Astrocyte (in vitro differentiated cells and primary cell): ENCODE data around the gene BMF. TPM values are rescaled to one million over a fixed set of nuclear protein-coding genes. Genes with fewer than 3 reads are reported as not detected.

Source experiments
- DNase-seq: peaks from one replicate; pipeline ENCODE4 v3.0.0-alpha.2; 2010; ENCODE audit warnings: low read depth
- FAIRE-seq: peaks from 2 replicates; lab custom pipeline; 2011; peaks lifted over from hg19 to GRCh38; lab: Jason Lieb, UNC
- H2AFZ ChIP-seq: 2 replicates; pipeline ENCODE4 v1.6.0; 2012; ENCODE audit warnings: low read depth, low read length, inconsistent platforms
- H3K27ac ChIP-seq: 2 replicates; pipeline ENCODE4 v1.5.1; 2011; ENCODE audit warnings: low read depth, low read length, inconsistent platforms
- H3K27me3 ChIP-seq: 2 replicates; pipeline ENCODE4 v1.6.0; 2011; ENCODE audit warnings: low read length, inconsistent platforms; ENCODE audit not compliant: insufficient read depth
- H3K36me3 ChIP-seq: 2 replicates; pipeline ENCODE4 v1.5.1; 2011; ENCODE audit warnings: low read length, inconsistent platforms; ENCODE audit not compliant: insufficient read depth
- H3K4me1 ChIP-seq: 2 replicates; pipeline ENCODE4 v1.5.1; 2011; ENCODE audit warnings: low read length, inconsistent platforms; ENCODE audit not compliant: insufficient read depth
- H3K4me2 ChIP-seq: 2 replicates; pipeline ENCODE4 v1.6.0; 2012; ENCODE audit warnings: low read length, inconsistent platforms
- H3K4me3 ChIP-seq: 2 replicates; pipeline ENCODE4 v1.5.1; 2011; ENCODE audit warnings: low read depth, mild to moderate bottlenecking, low read length, inconsistent platforms; ENCODE audit not compliant: insufficient read depth
- H3K79me2 ChIP-seq: 2 replicates; pipeline ENCODE4 v1.6.0; 2012; ENCODE audit warnings: mild to moderate bottlenecking, low read length, inconsistent platforms; ENCODE audit not compliant: insufficient read depth
- H3K9ac ChIP-seq: 2 replicates; pipeline ENCODE4 v1.6.0; 2012; ENCODE audit warnings: mild to moderate bottlenecking, low read length, inconsistent platforms
- H3K9me3 ChIP-seq: 2 replicates; pipeline ENCODE4 v1.5.1; 2012; ENCODE audit warnings: low read depth, mild to moderate bottlenecking, low read length, inconsistent platforms; ENCODE audit not compliant: insufficient read depth
- H4K20me1 ChIP-seq: 2 replicates; pipeline ENCODE4 v1.6.0; 2012; ENCODE audit warnings: low read length, inconsistent platforms; ENCODE audit not compliant: insufficient read depth
- H3K27ac Mint-ChIP-seq: one replicate; pipeline ENCODE4 v1.8.0; 2021; ENCODE audit warnings: mild to moderate bottlenecking, mixed read lengths; ENCODE audit not compliant: unreplicated experiment
- H3K27me3 Mint-ChIP-seq: one replicate; pipeline ENCODE4 v1.8.0; 2021; ENCODE audit warnings: low read depth, mixed read lengths; ENCODE audit not compliant: unreplicated experiment
- H3K36me3 Mint-ChIP-seq: one replicate; pipeline ENCODE4 v1.8.0; 2021; ENCODE audit warnings: low read depth, mixed read lengths; ENCODE audit not compliant: unreplicated experiment
- H3K4me1 Mint-ChIP-seq: one replicate; pipeline ENCODE4 v1.8.0; 2021; ENCODE audit warnings: low read depth, mixed read lengths; ENCODE audit not compliant: unreplicated experiment
- H3K4me3 Mint-ChIP-seq: one replicate; pipeline ENCODE4 v1.8.0; 2021; ENCODE audit warnings: mild to moderate bottlenecking, moderate library complexity, mixed read lengths; ENCODE audit not compliant: unreplicated experiment
- H3K9me3 Mint-ChIP-seq: one replicate; pipeline ENCODE4 v1.8.0; 2021; ENCODE audit warnings: mild to moderate bottlenecking, mixed read lengths; ENCODE audit not compliant: unreplicated experiment
- EZH2 ChIP-seq: IDR thresholded peaks from 2 replicates; pipeline ENCODE4 v1.6.1; 2012; ENCODE audit warnings: mild to moderate bottlenecking, low read length, inconsistent platforms; ENCODE audit not compliant: insufficient read depth
- total RNA-seq: library from RNA; stranded (reverse); gene quantifications from 2 replicates; pipeline ENCODE4 v1.2.1, GENCODE V29; 2021
- TF ChIP-seq, protein P1 (sequence below): IDR thresholded peaks from 2 replicates; pipeline ENCODE4 v1.5.1; 2011; ENCODE audit warnings: low read depth, mild to moderate bottlenecking, inconsistent platforms, low read length, moderate library complexity; ENCODE audit not compliant: insufficient read depth

BMF gene
- total RNA-seq, 1 donor from 2014 or later: 31.8 TPM

DNA sequence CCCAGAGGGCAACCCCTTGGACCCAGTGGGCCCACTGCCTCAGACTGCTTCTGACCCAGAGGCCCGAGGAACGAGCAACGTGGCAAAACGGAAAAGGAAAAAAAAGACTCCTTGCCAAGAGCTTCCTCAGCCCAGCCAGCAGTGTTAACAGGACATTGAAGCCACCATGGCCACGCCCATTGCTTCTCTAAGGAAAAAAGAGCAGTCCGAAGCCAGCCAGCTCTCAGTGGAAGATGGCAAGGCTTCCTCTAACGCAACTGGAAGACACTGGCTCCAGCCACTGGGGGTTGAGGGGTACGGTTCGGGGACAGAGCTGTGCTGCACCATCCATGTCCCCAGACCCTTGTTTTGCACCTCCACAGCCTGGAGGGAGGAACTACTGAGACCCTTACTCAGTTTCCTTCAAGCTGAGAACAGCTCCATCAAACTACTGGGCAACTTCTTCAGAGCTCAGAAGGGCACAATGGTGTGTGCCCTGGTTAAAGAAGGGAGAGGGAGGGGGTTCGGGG is 10.7 kb downstream of the BMF start:
- peaks cover 1% of the 10 kb centered on the region for H3K9me3 Mint-ChIP-seq
- Histone ChIP-seq H3K4me3 (no peak overlapping the region), H3K9me3 (no peaks in the 10 kb centered on the region), H3K27ac (peak overlapping the region; percentile 96), H3K4me1 (peaks cover 56% of the 10 kb centered on the region), H3K27me3 (no peaks in the 10 kb centered on the region), H4K20me1 (no peaks in the 10 kb centered on the region), H3K79me2 (no peaks in the 10 kb centered on the region), H3K36me3 (no peaks in the 10 kb centered on the region), H3K4me2 (peak overlapping the region; percentile 75), H2AFZ (peak overlapping the region; percentile 3), H3K9ac (peak overlapping the region; percentile 84)
- peaks cover 16% of the 10 kb centered on the region for H3K36me3 Mint-ChIP-seq
- no peak overlapping the region for H3K4me3 Mint-ChIP-seq
- H3K4me1 Mint-ChIP-seq: peaks cover 75% of the 10 kb centered on the region
- peak overlapping the region; percentile 98 for H3K27ac Mint-ChIP-seq
- FAIRE-seq: no peak
- no peaks in the 10 kb centered on the region for H3K27me3 Mint-ChIP-seq
- TF ChIP-seq EZH2: no peak
- TF ChIP-seq, protein P1, sequence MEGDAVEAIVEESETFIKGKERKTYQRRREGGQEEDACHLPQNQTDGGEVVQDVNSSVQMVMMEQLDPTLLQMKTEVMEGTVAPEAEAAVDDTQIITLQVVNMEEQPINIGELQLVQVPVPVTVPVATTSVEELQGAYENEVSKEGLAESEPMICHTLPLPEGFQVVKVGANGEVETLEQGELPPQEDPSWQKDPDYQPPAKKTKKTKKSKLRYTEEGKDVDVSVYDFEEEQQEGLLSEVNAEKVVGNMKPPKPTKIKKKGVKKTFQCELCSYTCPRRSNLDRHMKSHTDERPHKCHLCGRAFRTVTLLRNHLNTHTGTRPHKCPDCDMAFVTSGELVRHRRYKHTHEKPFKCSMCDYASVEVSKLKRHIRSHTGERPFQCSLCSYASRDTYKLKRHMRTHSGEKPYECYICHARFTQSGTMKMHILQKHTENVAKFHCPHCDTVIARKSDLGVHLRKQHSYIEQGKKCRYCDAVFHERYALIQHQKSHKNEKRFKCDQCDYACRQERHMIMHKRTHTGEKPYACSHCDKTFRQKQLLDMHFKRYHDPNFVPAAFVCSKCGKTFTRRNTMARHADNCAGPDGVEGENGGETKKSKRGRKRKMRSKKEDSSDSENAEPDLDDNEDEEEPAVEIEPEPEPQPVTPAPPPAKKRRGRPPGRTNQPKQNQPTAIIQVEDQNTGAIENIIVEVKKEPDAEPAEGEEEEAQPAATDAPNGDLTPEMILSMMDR: no peak
- no peak for DNase-seq

DNA sequence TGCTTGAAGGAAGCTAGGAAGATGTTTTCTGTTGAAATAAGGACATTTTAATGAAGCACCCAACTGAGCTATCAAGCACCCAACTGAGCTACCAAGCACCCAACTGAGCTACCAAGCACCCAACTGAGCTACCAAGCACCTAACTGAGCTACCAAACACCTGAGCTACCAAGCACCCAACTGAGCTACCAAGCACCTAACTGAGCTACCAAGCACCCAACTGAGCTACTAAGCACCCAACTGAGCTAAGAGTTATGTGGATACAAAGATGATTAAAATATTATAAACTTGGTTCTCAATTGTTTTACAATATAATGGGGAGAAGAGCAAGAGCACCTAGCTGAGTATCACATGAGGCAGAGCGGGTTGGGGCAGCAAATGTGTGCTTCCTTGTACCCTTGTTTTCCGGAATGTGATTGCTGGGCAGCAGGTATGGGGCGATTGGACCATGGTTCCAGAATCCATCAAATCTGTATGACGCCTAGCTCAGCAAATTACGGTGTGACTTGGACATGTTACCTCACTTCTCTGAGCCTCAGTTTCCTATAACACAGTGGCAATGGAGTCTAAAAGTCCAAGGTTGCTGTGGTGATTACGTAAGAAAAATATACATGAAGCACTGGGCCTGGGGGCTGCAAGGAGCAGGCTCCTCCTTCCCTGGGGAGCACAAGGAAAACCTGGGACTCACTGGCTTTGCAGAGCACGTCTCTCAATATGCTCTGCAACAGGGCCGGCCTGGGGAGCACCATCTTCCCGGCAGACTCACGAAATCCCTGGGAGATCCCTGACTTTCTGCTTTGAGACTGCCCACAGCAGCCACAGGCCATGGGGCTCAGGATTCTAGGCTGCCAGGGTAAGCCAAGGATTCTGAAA is 11.3 kb downstream of the BMF start:
- H4K20me1 ChIP-seq: no peaks in the 10 kb centered on the region
- H3K27ac ChIP-seq: peak overlapping the region; percentile 96
- H2AFZ ChIP-seq: no peak overlapping the region
- peaks cover 76% of the 10 kb centered on the region for H3K4me1 Mint-ChIP-seq
- no peaks in the 10 kb centered on the region for H3K9me3 ChIP-seq
- H3K36me3 ChIP-seq: no peaks in the 10 kb centered on the region
- H3K4me3 ChIP-seq: no peak overlapping the region
- no peaks in the 10 kb centered on the region for H3K27me3 ChIP-seq
- TF ChIP-seq EZH2: no peak
- TF ChIP-seq, protein P1: no peak
- no peaks in the 10 kb centered on the region for H3K79me2 ChIP-seq
- no peak for DNase-seq
- peaks cover 56% of the 10 kb centered on the region for H3K4me1 ChIP-seq
- H3K9ac ChIP-seq: peak overlapping the region; percentile 84
- H3K27me3 Mint-ChIP-seq: no peaks in the 10 kb centered on the region
- no peak overlapping the region for H3K4me3 Mint-ChIP-seq
- FAIRE-seq: no peak
- H3K36me3 Mint-ChIP-seq: peaks cover 16% of the 10 kb centered on the region
- H3K4me2 ChIP-seq: peak overlapping the region; percentile 75
- no peaks in the 10 kb centered on the region for H3K9me3 Mint-ChIP-seq
- H3K27ac Mint-ChIP-seq: peak overlapping the region; percentile 98
